Natural killer cell (primary cell): ENCODE measurements around the gene RNU5D-1. TPM values are rescaled to one million over a fixed set of nuclear protein-coding genes. Genes with fewer than 3 reads are reported as not detected.

ENCODE experiments used
- ATAC-seq, 3 donors: fragments of 150-1000 bp in 2 of 3; fragments of 200-7000 bp in 1 of 3; cut with Tn5 transposase; 1 replicate in 1 of 3; 2 replicates in 2 of 3; pipeline ENCODE4 v1.10.0; 2021; ENCODE audit warnings: mild to moderate bottlenecking in 2 of 3, moderate library complexity in 2 of 3
- DNase-seq, 2 donors: peaks; one replicate each; pipeline versions ENCODE4 v3.0.0 to v3.0.0-alpha.2; 2013 to 2021; ENCODE audit warnings: mixed read lengths in 1 of 2
- H3K27ac ChIP-seq: one replicate; pipeline ENCODE4 v1.5.1; 2013; ENCODE audit warnings: mild to moderate bottlenecking, low read length
- H3K27me3 ChIP-seq: one replicate; pipeline ENCODE4 v1.6.1; 2013; ENCODE audit warnings: low read length; ENCODE audit not compliant: control insufficient read depth, insufficient read depth
- H3K36me3 ChIP-seq: one replicate; pipeline ENCODE4 v1.6.1; 2013; ENCODE audit warnings: low read length; ENCODE audit not compliant: control insufficient read depth, insufficient read depth
- H3K4me1 ChIP-seq: one replicate; pipeline ENCODE4 v1.6.1; 2013; ENCODE audit warnings: low read length; ENCODE audit not compliant: control insufficient read depth, insufficient read depth
- H3K4me3 ChIP-seq: one replicate; pipeline ENCODE4 v1.5.1; 2013; ENCODE audit warnings: low read length
- H3K9me3 ChIP-seq: one replicate; pipeline ENCODE4 v1.6.1; 2013; ENCODE audit warnings: low read length; ENCODE audit not compliant: control insufficient read depth, insufficient read depth
- H3K27ac Mint-ChIP-seq, 2 donors: one replicate each; pipeline ENCODE4 v1.8.0; 2022; ENCODE audit warnings: mild to moderate bottlenecking in 2 of 2, mixed read lengths in 2 of 2, moderate library complexity in 1 of 2
- H3K27me3 Mint-ChIP-seq, 2 donors: one replicate each; pipeline ENCODE4 v1.8.0; 2022; ENCODE audit warnings: low read depth in 2 of 2, mixed read lengths in 2 of 2
- H3K36me3 Mint-ChIP-seq: one replicate; pipeline ENCODE4 v1.8.0; 2022; ENCODE audit warnings: mixed read lengths
- H3K4me1 Mint-ChIP-seq, 2 donors: one replicate each; pipeline ENCODE4 v1.8.0; 2022; ENCODE audit warnings: mixed read lengths in 2 of 2
- H3K4me3 Mint-ChIP-seq: one replicate; pipeline ENCODE4 v1.8.0; 2022; ENCODE audit warnings: mild to moderate bottlenecking, moderate library complexity, mixed read lengths
- H3K9me3 Mint-ChIP-seq, 2 donors: one replicate each; pipeline ENCODE4 v1.8.0; 2022; ENCODE audit warnings: mixed read lengths in 2 of 2
- CTCF ChIP-seq: fragments of 200-600 bp; IDR thresholded peaks from one replicate; pipeline ENCODE4 v1.8.0; 2022; ENCODE audit warnings: antibody characterized with exemption
- WGBS: methylation state at CpG from one replicate; pipeline ENCODE4 v1.1.7; 2013; ENCODE audit warnings: missing lambda C conversion rate; ENCODE audit not compliant: insufficient coverage; 5-methylcytosine and 5-hydroxymethylcytosine counted together
- intact Hi-C: fragments of 100-400 bp; cut with micrococcal nuclease; formaldehyde crosslinking; loops from one replicate; pipeline ENCODE4 v1.14.2; 2022
- total RNA-seq, 4 donors: library from RNA; stranded (reverse); fragments of 120-200 nt in 1 of 4; gene quantifications; one replicate each; pipeline versions ENCODE4 v1.2.3 to v1.2.4, GENCODE V29; 2013 to 2022

Gene RNU5D-1
- total RNA-seq, 3 donors from 2014 or later (not counting 1 experiment from before 2014, with no cell fraction given), result not detected

- Histone ChIP-seq H3K27me3 (no peaks in the 10 kb centered on the region), H3K36me3 (no peaks in the 10 kb centered on the region), H3K27ac (no peak overlapping the region), H3K4me1 (peaks cover 7% of the 10 kb centered on the region), H3K9me3 (no peaks in the 10 kb centered on the region), H3K4me3 (no peak overlapping the region)
- intact Hi-C loops, result no loop called here
- no peaks in the 10 kb centered on the region for H3K36me3 Mint-ChIP-seq
- ATAC-seq (peak; percentile 70 to 96 (median 93)), DNase-seq (peak in 1 of 2 donors; percentile 76)
- peaks cover 0 to 14% of the 10 kb centered on the region in 2 donors for H3K27me3 Mint-ChIP-seq
- TF ChIP-seq CTCF, result peak; percentile 73
- peaks cover 7 to 8% of the 10 kb centered on the region in 2 donors for H3K4me1 Mint-ChIP-seq
- H3K4me3 Mint-ChIP-seq, result peak overlapping the region; percentile 17
- H3K27ac Mint-ChIP-seq, result peak overlapping the region in 1 of 2 donors; percentile 71
- no peaks in the 10 kb centered on the region for H3K9me3 Mint-ChIP-seq
- 36% methylated on average over 14 of the region's 15 CpGs for WGBS
Observed at GRCh38 chr1:44707959-44708831, 22.8 kb downstream of the RNU5D-1 start.

- no peak for DNase-seq
- intact Hi-C loops, result no loop called here
- Mint-ChIP-seq H3K4me1 (peaks cover 7 to 8% of the 10 kb centered on the region in 2 donors), H3K9me3 (no peaks in the 10 kb centered on the region), H3K36me3 (no peaks in the 10 kb centered on the region), H3K27ac (peak overlapping the region in 1 of 2 donors; percentile 71), H3K4me3 (no peak overlapping the region), H3K27me3 (peaks cover 0 to 14% of the 10 kb centered on the region in 2 donors)
- H3K4me3 ChIP-seq, result no peak overlapping the region
- no peak for TF ChIP-seq CTCF
- H3K9me3 ChIP-seq, result no peaks in the 10 kb centered on the region
- WGBS, result 93% methylated on average over 5 of the region's 6 CpGs
- no peaks in the 10 kb centered on the region for H3K36me3 ChIP-seq
- ATAC-seq, result peak in 1 of 3 donors; percentile 21
- peaks cover 7% of the 10 kb centered on the region for H3K4me1 ChIP-seq
- H3K27me3 ChIP-seq, result no peaks in the 10 kb centered on the region
- no peak overlapping the region for H3K27ac ChIP-seq
Observed at GRCh38 chr1:44707112-44707881, 23.7 kb downstream of the RNU5D-1 start.

GRCh38 chr1:44705938-44706337 is 25.0 kb downstream of the RNU5D-1 start:
- H3K4me3 ChIP-seq, result no peak overlapping the region
- Mint-ChIP-seq H3K4me3 (no peak overlapping the region), H3K27me3 (peaks cover 0 to 12% of the 10 kb centered on the region in 2 donors), H3K9me3 (no peaks in the 10 kb centered on the region), H3K27ac (no peak overlapping the region), H3K4me1 (peaks cover 7 to 8% of the 10 kb centered on the region in 2 donors), H3K36me3 (no peaks in the 10 kb centered on the region)
- H3K9me3 ChIP-seq, result no peaks in the 10 kb centered on the region
- ATAC-seq (no peak), DNase-seq (no peak)
- H3K36me3 ChIP-seq, result no peaks in the 10 kb centered on the region
- H3K27ac ChIP-seq, result no peak overlapping the region
- H3K4me1 ChIP-seq, result peaks cover 7% of the 10 kb centered on the region
- TF ChIP-seq CTCF, result no peak
- 92% methylated on average over 2 of the region's 2 CpGs for WGBS
- no peaks in the 10 kb centered on the region for H3K27me3 ChIP-seq
- intact Hi-C loops, result no loop called here
